Measurements from ENCODE around the gene WDR45B. TPM values are rescaled to one million over a fixed set of nuclear protein-coding genes. Genes with fewer than 3 reads are reported as not detected.
"Not testable (repeated sequence)": the region's sequence is repeated elsewhere in the genome, so short reads cannot be mapped to it uniquely, and the experiment has no call there.

The WDR45B gene
- total and polyA plus RNA-seq, 2 donors (not counting 3 experiments of a cell fraction or from before 2014, with no cell fraction given) = 62.0 to 76.7 TPM

GRCh38 chr17:82577300-82577699, 70.9 kb downstream of the WDR45B start:
- peaks cover 4 to 25% of the 10 kb centered on the region in 2 experiments for H3K36me3 ChIP-seq (ENCODE audit: control insufficient read depth in 2 of 2, extremely low read depth in 1 of 2, insufficient read depth in 2 of 2, low read length in 2 of 2)

GRCh38 chr17:82575581-82576221, 72.5 kb downstream of the WDR45B start:
- Histone ChIP-seq H3K36me3 (ENCODE audit: control insufficient read depth in 2 of 2, extremely low read depth in 1 of 2, insufficient read depth in 2 of 2, low read length in 2 of 2) (peaks cover 9 to 33% of the 10 kb centered on the region in 2 experiments), H3K79me2 (ENCODE audit: control insufficient read depth, insufficient read depth, low read length) (peaks cover 12% of the 10 kb centered on the region)
- H3K9ac ChIP-seq (replicated peaks; ENCODE audit: extremely low read depth, insufficient read depth, low read length); H3K4me3 ChIP-seq (replicated peaks in 1 of 3; ENCODE audit: insufficient read depth in 1 of 3, low read depth in 1 of 3, low read length in 3 of 3); H4K20me1 ChIP-seq (replicated peaks; ENCODE audit: control insufficient read depth, extremely low read depth, insufficient read depth, low read length); H3K4me1 ChIP-seq (ENCODE audit: control insufficient read depth, extremely low read depth, insufficient read depth, low read length); BruUV-seq (replicated peaks); H3K27ac ChIP-seq (ENCODE audit: insufficient read depth, low read depth, low read length); H2AFZ ChIP-seq (ENCODE audit: low read depth, low read length); FAIRE-seq; dilution Hi-C loops (cut with MboI; ENCODE audit: extremely low pct_ligation_motif_present, low sequenced_read_pairs); H3K9me3 ChIP-seq (replicated peaks; ENCODE audit: control insufficient read depth, insufficient read depth, low read length); DNase-seq (ENCODE audit: low read depth, low spot score); H3K27me3 ChIP-seq (ENCODE audit: control insufficient read depth in 2 of 2, insufficient read depth in 2 of 2, low read length in 2 of 2); CTCF ChIA-PET; H3K4me2 ChIP-seq (ENCODE audit: insufficient read depth, low read length); intact Hi-C loops (cut with micrococcal nuclease); H3K9me1 ChIP-seq (replicated peaks; ENCODE audit: control insufficient read depth, extremely low read depth, insufficient read depth, low read length); POLR2A ChIA-PET: not testable (repeated sequence)

More at GRCh38 chr17:82577300-82577699, 70.9 kb downstream of the WDR45B start:
- no peaks in the 10 kb centered on the region for H3K27me3 ChIP-seq (ENCODE audit: control insufficient read depth in 2 of 2, insufficient read depth in 2 of 2, low read length in 2 of 2)
- no peak overlapping the region for H3K27ac ChIP-seq (ENCODE audit: insufficient read depth, low read depth, low read length)
- no peak overlapping the region for H3K4me2 ChIP-seq (ENCODE audit: insufficient read depth, low read length)
- H3K4me3 ChIP-seq (replicated peaks in 1 of 3; ENCODE audit: insufficient read depth in 1 of 3, low read depth in 1 of 3, low read length in 3 of 3) = no peak overlapping the region
- no peaks in the 10 kb centered on the region for H4K20me1 ChIP-seq (replicated peaks; ENCODE audit: control insufficient read depth, extremely low read depth, insufficient read depth, low read length)
- FAIRE-seq (no peak), DNase-seq (ENCODE audit: low read depth, low spot score) (no peak)
- BruUV-seq (replicated peaks) = no TSS peak
- peaks cover 7% of the 10 kb centered on the region for H3K79me2 ChIP-seq (ENCODE audit: control insufficient read depth, insufficient read depth, low read length)
- CTCF ChIA-PET = no interaction called here
- no peaks in the 10 kb centered on the region for H3K9me3 ChIP-seq (replicated peaks; ENCODE audit: control insufficient read depth, insufficient read depth, low read length)
- no peak overlapping the region for H2AFZ ChIP-seq (ENCODE audit: low read depth, low read length)
- H3K9ac ChIP-seq (replicated peaks; ENCODE audit: extremely low read depth, insufficient read depth, low read length) = no peak overlapping the region
- no peaks in the 10 kb centered on the region for H3K9me1 ChIP-seq (replicated peaks; ENCODE audit: control insufficient read depth, extremely low read depth, insufficient read depth, low read length)
- dilution Hi-C loops (cut with MboI; ENCODE audit: extremely low pct_ligation_motif_present, low sequenced_read_pairs) = no loop called here
- H3K4me1 ChIP-seq (ENCODE audit: control insufficient read depth, extremely low read depth, insufficient read depth, low read length) = no peaks in the 10 kb centered on the region
- intact Hi-C loops (cut with micrococcal nuclease) = no loop called here
- POLR2A ChIA-PET = no interaction called here
- TF ChIP-seq EZH2 (IDR thresholded peaks at IDR 0.05; ENCODE audit: borderline replicate concordance, low read depth, low read length, severe bottlenecking) = no peak
- no peak for TF ChIP-seq GATA2 (IDR thresholded peaks at IDR 0.05; ENCODE audit: insufficient read depth, insufficient read length, low read depth, low read length)
- TF ChIP-seq MYC (IDR thresholded peaks at IDR 0.05; ENCODE audit: low read depth, low read length) = no peak
- no peak for TF ChIP-seq JUN (IDR thresholded peaks at IDR 0.05; ENCODE audit: borderline replicate concordance, insufficient read depth, insufficient read length, low read depth)
- no peak for TF ChIP-seq POLR2A (IDR thresholded peaks at IDR 0.05; ENCODE audit: low read depth, low read length)
- TF ChIP-seq CTCF (IDR thresholded peaks at IDR 0.05; ENCODE audit: extremely low read depth in 1 of 2, insufficient read depth in 1 of 2, low read depth in 1 of 2, low read length in 2 of 2) = no peak
- TF ChIP-seq MAX (IDR thresholded peaks at IDR 0.05; ENCODE audit: insufficient read depth, insufficient read length) = no peak
- no peak for TF ChIP-seq POLR2AphosphoS5 (IDR thresholded peaks at IDR 0.05; ENCODE audit: insufficient read depth, low read depth, low read length)
- no peak for TF ChIP-seq FOS (IDR thresholded peaks at IDR 0.05; ENCODE audit: borderline replicate concordance, insufficient read depth, low read length)
